Breast epithelium (tissue), 4 donors: ENCODE measurements around the gene C10orf62. TPM values are rescaled to one million over a fixed set of nuclear protein-coding genes. Genes with fewer than 3 reads are reported as not detected.
"Not testable (repeated sequence)": the region's sequence is repeated elsewhere in the genome, so short reads cannot be mapped to it uniquely, and the experiment has no call there.

Experiments
- DNase-seq, 2 donors: peaks; one replicate each; pipeline ENCODE4 v3.0.0-alpha.2; 2019; ENCODE audit warnings: low spot score in 2 of 2
- H3K27ac ChIP-seq, 2 donors: fragments of 200-600 bp; sonication (generic) in 1 of 2; one replicate each; pipeline ENCODE4 v1.5.1; 2016 to 2019; ENCODE audit warnings: mild to moderate bottlenecking in 1 of 2
- H3K27me3 ChIP-seq, 2 donors: fragments of 200-600 bp; sonication (generic) in 1 of 2; one replicate each; pipeline versions ENCODE4 v1.5.1 to v1.6.0; 2017 to 2019; ENCODE audit warnings: control low read depth in 1 of 2, mild to moderate bottlenecking in 1 of 2
- H3K36me3 ChIP-seq: fragments of 200-600 bp; one replicate; pipeline ENCODE4 v1.5.1; 2019
- H3K4me1 ChIP-seq, 2 donors: fragments of 200-600 bp; sonication (generic); one replicate each; pipeline ENCODE4 v1.5.1; 2016 to 2019; ENCODE audit warnings: control low read depth in 1 of 2
- H3K4me3 ChIP-seq, 3 donors: fragments of 200-600 bp; sonication (generic); 1 replicate in 2 of 3; 2 replicates in 1 of 3; pipeline ENCODE4 v1.5.1; 2016 to 2019; ENCODE audit warnings: mild to moderate bottlenecking in 3 of 3, moderate library complexity in 2 of 3
- H3K9me3 ChIP-seq, 2 donors: fragments of 200-600 bp; sonication (generic) in 1 of 2; one replicate each; pipeline ENCODE4 v1.5.1; 2016 to 2019; ENCODE audit warnings: control low read depth in 1 of 2
- POLR2A ChIP-seq: fragments of 450-650 bp; IDR thresholded peaks from one replicate; pipeline ENCODE4 v1.6.1; 2016; ENCODE audit warnings: antibody characterized with exemption, mild to moderate bottlenecking, moderate library complexity
- POLR2AphosphoS5 ChIP-seq, 3 donors: sonication (generic); formaldehyde crosslinking; IDR thresholded peaks; one replicate each; pipeline ENCODE4 v1.6.1; 2017; ENCODE audit warnings: antibody characterized with exemption in 3 of 3
- intact Hi-C: fragments of 100-400 bp; cut with DNase I; formaldehyde crosslinking; loops from one replicate; pipeline ENCODE4 v1.15.1; 2023; ENCODE audit warnings: low total_unique reads
- total RNA-seq, 3 donors: library from RNA; depleted of rRNA; stranded (reverse); fragments of >200 nt; gene quantifications; one replicate each; pipeline ENCODE4 v1.1.0, GENCODE V29; 2016
- TF ChIP-seq, protein P1 (sequence below), 3 donors: fragments of 450-650 bp; IDR thresholded peaks; one replicate each; pipeline ENCODE4 v1.5.1; 2016 to 2017; ENCODE audit warnings: antibody characterized with exemption in 3 of 3, mild to moderate bottlenecking in 3 of 3, moderate library complexity in 3 of 3

Gene C10orf62
- total RNA-seq, 3 donors from 2014 or later: 0.32 to 0.33 TPM; not detected in 1

DNA sequence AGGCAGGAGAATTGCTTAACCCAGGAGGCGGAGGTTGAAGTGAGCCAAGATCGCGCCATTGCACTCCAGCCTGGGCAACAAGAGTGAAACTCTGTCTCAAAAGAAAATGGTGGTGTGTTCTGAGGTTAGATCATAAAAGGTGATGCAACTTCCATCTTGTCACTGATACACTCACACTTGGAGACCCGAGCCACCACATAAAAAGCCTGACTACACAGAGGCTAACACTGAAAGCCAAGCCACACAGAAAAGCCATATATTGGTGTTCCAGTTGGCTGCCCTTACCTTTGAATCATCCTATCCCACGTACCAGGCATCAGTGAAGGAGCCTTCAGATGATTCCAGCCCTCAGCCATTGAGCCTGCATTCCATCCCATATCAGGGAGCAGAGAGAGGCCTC lies 39.8 kb downstream of the C10orf62 start:
- Histone ChIP-seq H3K9me3 (no peaks in the 10 kb centered on the region), H3K27me3 (no peaks in the 10 kb centered on the region), H3K4me3 (no peak overlapping the region), H3K36me3 (no peaks in the 10 kb centered on the region), H3K27ac (no peak overlapping the region), H3K4me1 (no peaks in the 10 kb centered on the region)
- TF ChIP-seq, protein P1, sequence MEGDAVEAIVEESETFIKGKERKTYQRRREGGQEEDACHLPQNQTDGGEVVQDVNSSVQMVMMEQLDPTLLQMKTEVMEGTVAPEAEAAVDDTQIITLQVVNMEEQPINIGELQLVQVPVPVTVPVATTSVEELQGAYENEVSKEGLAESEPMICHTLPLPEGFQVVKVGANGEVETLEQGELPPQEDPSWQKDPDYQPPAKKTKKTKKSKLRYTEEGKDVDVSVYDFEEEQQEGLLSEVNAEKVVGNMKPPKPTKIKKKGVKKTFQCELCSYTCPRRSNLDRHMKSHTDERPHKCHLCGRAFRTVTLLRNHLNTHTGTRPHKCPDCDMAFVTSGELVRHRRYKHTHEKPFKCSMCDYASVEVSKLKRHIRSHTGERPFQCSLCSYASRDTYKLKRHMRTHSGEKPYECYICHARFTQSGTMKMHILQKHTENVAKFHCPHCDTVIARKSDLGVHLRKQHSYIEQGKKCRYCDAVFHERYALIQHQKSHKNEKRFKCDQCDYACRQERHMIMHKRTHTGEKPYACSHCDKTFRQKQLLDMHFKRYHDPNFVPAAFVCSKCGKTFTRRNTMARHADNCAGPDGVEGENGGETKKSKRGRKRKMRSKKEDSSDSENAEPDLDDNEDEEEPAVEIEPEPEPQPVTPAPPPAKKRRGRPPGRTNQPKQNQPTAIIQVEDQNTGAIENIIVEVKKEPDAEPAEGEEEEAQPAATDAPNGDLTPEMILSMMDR (IDR thresholded peaks at IDR 0.05): no peak
- TF ChIP-seq POLR2AphosphoS5 (IDR thresholded peaks at IDR 0.05) (no peak), POLR2A (no peak)
- no peak for DNase-seq
- intact Hi-C loops: no loop called here

DNA sequence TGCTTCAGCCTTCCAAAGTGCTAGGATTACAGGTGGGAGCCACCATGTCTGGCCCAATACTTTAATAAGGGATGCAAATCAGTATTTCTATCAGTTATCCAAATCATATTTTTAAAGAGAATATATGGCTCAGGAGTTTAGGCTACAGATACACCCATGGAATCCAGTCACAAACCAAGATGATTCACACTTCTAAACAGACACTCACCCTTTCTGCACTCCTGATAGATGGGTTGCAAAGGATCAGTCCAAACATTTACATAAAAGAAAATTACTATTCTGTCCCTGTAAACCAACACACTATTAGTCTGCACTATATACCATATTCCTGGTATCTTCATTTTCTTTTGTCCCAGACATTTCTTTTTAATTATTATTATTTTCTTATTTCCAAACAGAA lies 41.6 kb downstream of the C10orf62 start:
- Histone ChIP-seq H3K27me3 (no peaks in the 10 kb centered on the region), H3K4me1 (no peaks in the 10 kb centered on the region), H3K4me3 (no peak overlapping the region), H3K36me3 (no peaks in the 10 kb centered on the region), H3K9me3 (no peaks in the 10 kb centered on the region), H3K27ac (no peak overlapping the region)
- intact Hi-C loops: no loop called here
- no peak for DNase-seq
- TF ChIP-seq POLR2A: no peak
- TF ChIP-seq, protein P1 (IDR thresholded peaks at IDR 0.05): no peak
- no peak for TF ChIP-seq POLR2AphosphoS5 (IDR thresholded peaks at IDR 0.05)

DNA sequence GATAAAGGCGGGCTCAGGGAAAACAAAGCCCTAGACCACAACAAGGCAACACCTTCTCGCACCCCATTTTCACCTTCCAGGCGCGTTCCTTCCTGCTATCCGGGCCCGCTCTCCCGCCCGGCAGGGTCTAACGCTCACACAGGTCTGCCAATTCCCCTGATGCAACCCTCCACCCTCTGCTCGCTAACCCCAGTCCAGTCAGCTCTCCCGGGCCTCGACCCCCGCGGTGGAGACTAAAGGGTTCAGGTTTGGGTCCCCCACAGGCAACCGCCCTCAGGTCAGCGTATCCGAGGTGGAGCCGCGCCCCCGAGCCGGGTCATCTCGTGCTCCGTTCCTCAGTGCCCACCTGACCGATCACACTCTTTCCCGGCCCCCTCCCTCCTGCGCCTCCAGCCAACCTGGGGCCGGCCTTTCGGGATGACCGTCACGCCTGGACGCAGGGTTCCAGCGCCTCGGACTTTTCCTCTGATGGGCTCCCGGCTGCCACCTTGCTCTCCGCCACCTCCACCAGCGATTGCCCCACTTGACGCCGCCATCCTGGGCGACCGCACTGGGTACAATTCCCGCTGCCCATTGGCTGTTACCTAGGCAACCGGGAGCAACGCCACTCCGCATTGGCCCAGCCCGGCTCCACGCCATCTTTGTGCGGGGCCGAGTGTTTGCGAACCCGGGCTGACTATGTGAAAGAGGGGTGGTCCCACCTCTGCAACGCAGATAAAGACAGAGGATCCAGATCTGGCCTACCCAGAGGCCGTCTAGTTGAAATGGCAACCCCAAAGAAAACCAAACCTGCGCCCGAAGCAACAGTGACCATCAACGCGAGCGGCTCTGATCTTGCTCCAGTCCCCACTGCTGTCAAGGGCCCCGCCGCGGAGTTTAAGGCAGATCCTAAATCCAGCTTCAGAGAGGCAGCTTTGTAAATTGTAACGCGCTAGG lies 43.7 kb downstream of the C10orf62 start, which contains the start of gene MORN4:
TSS of gene MORN4 (minus strand) at position 552 of the 936 bp plus-strand sequence. CDS start 13,847 bp downstream, outside the sequence.
- Histone ChIP-seq H3K27ac (peak within 1 kb of the TSS; percentile 65 to 69), H3K9me3 (no peaks in the 10 kb centered on the region), H3K36me3 (no peaks in the 10 kb centered on the region), H3K4me3 (peak within 1 kb of the TSS; percentile 75 to 96 (median 82)), H3K4me1 (no peaks in the 10 kb centered on the region), H3K27me3 (no peaks in the 10 kb centered on the region)
- peak; percentile 93 to 95 for DNase-seq
- peak in 2 of 3 donors; percentile 50 to 67 for TF ChIP-seq POLR2AphosphoS5 (IDR thresholded peaks at IDR 0.05)
- TF ChIP-seq POLR2A: no peak
- intact Hi-C loops: no loop called here

DNA sequence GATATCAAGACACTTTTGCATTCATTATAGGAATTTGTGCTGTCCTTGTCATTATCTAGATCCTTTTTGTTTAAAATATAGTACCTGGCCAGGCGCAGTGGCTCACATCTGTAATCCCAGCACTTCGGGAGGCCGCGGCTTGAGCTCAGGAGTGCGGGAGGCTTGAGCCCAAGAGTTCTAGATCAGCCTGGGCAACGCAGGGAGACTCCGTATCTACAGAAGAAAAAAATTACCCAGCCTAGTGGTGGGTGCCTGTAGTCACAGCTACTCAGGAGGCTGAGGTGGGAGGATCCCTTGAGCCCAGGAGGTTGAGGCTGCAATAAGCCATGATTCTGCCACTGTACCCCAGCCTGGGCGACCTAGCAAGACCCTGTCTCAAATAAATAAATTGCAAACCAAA lies 44.4 kb downstream of the C10orf62 start:
- Histone ChIP-seq H3K9me3 (no peaks in the 10 kb centered on the region), H3K4me1 (no peaks in the 10 kb centered on the region), H3K27ac (peak overlapping the region; percentile 65 to 69), H3K36me3 (no peaks in the 10 kb centered on the region), H3K4me3 (peak overlapping the region; percentile 75 to 96 (median 82)), H3K27me3 (no peaks in the 10 kb centered on the region)
- intact Hi-C loops: no loop called here
- TF ChIP-seq POLR2AphosphoS5 (IDR thresholded peaks at IDR 0.05) (no peak), POLR2A (no peak)
- TF ChIP-seq, protein P1 (IDR thresholded peaks at IDR 0.05): peak in 2 of 3 donors; percentile 41 to 50
- DNase-seq: no peak

DNA sequence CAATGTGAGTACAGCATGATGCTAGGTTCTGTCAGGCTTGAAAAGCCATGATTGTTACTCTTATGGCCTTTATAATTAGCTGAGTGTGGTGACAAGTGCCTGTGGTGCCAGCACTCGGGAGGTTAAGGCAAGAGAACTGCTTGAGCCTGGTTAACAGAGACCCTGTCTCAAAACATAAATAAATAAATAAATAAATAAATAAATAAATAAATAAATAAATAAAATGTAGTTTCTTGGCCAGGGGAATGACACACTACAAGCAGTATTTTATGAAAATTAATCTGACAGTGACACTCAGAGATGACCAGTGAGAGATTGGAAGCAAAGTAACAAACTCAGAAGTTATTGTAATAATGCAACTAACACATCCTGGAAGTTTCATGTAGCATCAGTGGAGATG lies 46.1 kb downstream of the C10orf62 start:
- no peak for TF ChIP-seq POLR2A
- TF ChIP-seq POLR2AphosphoS5 (IDR thresholded peaks at IDR 0.05): no peak
- TF ChIP-seq, protein P1 (IDR thresholded peaks at IDR 0.05): no peak
- no peak for DNase-seq
- Histone ChIP-seq H3K9me3 (no peaks in the 10 kb centered on the region), H3K4me1 (no peaks in the 10 kb centered on the region), H3K27ac (no peak overlapping the region), H3K4me3 (no peak overlapping the region), H3K36me3 (no peaks in the 10 kb centered on the region), H3K27me3 (no peaks in the 10 kb centered on the region)
- intact Hi-C loops: no loop called here

DNA sequence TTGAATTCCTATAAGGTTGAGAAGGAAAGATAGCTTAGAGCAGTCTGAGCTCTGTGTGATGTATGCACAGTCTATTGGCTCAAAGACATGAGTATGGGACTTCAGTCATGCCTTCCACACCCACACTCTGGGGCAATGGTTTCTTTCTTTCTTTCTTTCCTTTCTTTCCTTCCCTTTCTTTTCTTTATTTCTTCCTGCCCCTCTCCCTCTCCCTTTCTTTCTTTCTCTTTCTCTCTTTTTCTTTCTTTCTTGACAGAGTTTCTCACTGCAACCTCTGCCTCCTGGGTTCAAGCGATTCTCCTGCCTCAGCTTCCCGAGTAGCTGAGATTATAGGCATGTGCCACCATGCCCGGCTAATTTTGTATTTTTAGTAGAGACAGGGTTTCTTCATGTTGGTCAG lies 49.6 kb downstream of the C10orf62 start:
- H3K27ac ChIP-seq, H3K4me3 ChIP-seq: not testable (repeated sequence)

More for the DNA sequence above, 49.6 kb downstream of the C10orf62 start:
- DNase-seq, intact Hi-C loops, H3K27me3 ChIP-seq, H3K9me3 ChIP-seq, H3K4me1 ChIP-seq, H3K36me3 ChIP-seq: not testable (repeated sequence)
